HG02840 (cell line): Measurements from ENCODE around the gene PKD1.
"Not testable (repeated sequence)": the region's sequence is repeated elsewhere in the genome, so short reads cannot be mapped to it uniquely, and the experiment has no call there.

Experiments
- ATAC-seq: cut with Tn5 transposase; IDR thresholded peaks from one replicate; pipeline ENCODE4 v1.9.1; 2021; ENCODE audit warnings: mild to moderate bottlenecking, moderate library complexity, moderate number of reproducible peaks; ENCODE audit not compliant: unreplicated experiment, low FRiP score

The PKD1 gene

DNA sequence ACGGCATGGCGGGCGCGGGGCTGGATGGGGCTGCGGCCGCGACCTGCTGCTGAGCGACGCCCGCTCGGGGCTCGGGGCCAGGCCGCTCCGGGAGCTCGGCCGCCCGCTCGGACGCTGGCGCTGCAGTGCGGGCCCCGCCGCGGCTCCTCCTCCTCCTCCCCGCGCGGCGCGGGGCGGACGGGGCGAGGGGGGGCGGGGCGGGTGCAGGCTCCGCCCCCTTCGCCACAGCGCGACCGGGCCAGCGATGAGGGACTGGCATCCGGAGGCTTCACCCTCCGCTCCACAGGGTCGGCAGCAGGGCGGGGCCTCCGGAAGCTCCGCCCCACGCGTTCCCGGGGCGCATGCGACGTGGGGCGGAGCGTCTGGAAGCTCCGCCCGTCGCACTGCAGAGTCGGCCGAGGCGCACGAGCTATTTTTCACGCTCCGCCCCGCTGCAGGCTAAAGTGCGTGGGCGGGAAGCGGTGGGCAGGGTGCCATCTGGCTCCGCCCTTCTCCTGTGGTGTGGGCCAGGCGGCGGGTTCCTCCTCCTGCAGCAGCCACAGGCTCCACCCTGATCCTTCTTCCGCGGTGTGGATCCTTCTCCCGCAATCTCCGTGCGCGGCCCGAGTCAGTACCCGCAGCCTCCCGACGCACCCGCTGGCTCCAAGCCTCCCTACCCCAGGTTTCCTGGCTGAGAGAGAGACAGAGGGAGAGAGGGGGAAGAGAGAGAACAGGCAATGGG lies at the start of gene PKD1:
Gene PKD1 (minus strand): TSS at position 129 of the 721 bp plus-strand sequence. CDS start 209 bp downstream, outside the sequence.
- ATAC-seq = not testable (repeated sequence)

DNA sequence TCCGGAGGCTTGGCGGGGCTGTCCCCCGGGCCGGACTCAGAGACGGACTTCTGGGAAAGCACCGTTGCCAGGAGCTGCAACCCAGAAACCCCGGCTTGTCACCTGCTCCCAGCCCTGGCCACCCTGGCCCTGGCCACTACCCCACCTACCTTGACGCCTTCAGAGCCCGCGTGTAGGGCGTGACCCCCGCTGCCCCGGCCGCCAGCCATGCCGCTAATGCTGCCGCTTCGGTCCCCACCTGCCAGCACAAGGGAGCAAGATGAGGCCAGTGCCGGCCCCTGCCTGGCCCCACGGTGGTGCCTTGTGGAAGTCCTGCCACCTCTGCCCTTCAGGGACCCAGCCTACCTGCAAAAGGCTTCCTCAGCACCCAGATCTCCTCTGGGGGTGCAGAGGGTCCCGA lies 49.3 kb upstream of the PKD1 start:
- ATAC-seq = no peak

DNA sequence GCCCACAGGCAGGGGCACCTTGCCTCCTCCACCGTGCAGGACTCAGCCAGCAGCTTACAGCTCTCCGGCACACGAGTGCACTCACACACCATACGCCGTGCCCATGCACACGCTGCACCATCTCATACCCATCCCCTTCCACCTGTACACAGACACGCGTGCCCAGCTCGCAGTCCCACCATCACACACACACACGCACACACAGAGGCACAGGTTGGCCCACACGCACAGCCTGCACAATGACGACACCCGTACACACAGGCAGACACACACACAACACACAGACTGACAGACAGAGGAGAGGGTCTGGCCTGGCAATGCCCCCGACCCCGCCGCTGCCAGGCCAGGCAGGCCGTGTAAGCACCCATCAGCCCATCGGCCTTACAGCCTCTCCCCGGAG lies 48.6 kb upstream of the PKD1 start:
- no peak for ATAC-seq

- ATAC-seq = no peak
Measured at GRCh38 chr16:2183671-2184070, 48.0 kb upstream of the PKD1 start.

- no peak for ATAC-seq
Measured at GRCh38 chr16:2181952-2182351, 46.3 kb upstream of the PKD1 start.

DNA sequence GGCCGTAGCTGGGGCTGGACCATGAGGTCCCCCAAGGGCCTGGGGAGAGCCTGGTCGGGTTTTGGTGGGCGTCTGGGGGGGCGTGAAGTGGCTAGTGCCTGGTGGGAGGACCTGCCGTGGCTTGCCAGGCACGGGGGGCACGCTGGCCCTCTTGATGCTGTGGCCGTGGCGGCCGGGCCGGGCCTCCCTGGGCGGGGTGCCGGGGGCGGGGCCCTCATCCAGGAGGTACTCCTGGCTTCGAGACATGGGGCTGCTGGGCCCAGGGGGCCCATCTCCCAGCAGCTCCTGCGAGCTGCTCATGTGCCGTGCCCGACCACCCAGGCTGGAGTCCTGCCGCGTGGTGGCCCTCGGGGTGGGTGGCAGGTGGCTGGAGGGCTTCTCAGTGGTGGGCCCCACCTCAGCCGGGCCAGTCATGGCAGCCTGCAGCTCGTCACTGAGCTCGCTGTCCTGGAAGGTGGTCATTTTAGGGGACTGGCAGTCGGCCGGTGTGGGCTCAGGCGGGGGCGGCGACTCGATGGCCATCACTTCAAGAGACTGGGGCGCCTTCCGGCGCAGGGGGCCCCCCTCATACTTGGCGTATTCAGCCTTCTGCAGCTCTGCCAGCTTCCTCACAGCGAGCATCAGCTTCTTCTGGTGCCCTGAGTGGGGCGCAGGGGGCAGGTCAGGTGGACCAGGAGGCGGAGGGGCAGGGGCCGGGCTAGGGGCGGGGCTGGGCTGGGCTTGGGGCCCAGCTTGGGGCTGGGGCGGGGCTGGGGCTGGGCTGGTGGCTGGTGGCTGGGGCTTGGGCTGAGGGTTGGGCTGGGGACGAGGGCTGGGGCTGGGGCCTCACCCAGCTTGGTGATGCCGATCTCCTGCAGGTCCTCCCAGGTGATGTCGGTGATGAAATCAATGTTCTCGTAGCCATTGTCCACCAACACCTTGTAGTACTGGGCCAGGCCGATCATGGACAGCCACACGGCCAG lies 45.5 kb upstream of the PKD1 start:
- ATAC-seq = no peak

- no peak for ATAC-seq
Measured at GRCh38 chr16:2180461-2180860, 44.8 kb upstream of the PKD1 start.

GRCh38 chr16:2179576-2179975 lies 43.9 kb upstream of the PKD1 start:
- ATAC-seq = no peak

DNA sequence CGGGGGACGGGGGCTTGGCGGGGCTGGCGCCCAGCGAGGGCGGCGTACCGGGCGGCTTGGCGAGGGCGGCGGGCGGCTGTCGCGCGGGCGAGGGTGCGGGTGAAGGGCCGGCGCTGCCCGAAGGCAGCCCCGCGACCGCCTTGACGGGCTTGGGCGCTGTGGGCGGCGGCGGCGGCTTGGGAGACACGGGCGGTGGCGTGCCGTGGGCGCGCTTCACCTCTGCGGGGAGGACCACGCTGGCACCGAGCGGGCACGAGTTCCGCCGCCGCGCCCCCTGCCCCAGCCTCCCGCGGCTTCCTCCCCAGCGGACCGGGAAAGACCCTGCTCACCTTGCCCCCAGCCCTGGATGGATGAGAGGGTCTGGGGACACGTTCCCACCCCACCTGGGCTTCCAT lies 43.4 kb upstream of the PKD1 start:
- ATAC-seq = no peak

GRCh38 chr16:2178321-2179106 lies 42.8 kb upstream of the PKD1 start:
- no peak for ATAC-seq

GRCh38 chr16:2177561-2177960 lies 41.9 kb upstream of the PKD1 start:
- no peak for ATAC-seq

DNA sequence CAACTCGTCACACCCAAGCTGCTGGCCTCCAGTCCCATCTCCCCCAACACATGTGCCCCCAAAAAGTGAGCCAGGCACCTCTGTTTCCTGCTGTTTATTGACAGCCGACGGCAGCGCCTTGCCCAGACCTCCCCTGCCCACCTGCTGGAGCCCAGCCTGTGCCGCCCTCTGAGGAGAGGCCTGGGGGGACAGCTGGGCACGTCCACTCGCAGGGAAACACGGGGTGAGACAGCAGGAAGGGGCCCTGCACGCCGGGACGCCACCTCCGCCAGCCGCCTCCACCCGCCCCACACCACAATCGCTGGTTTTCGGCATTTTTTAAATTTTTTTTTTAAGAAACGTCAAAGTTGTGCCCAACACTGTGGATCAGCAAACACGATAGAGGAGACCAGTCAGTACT lies 41.4 kb upstream of the PKD1 start:
- ATAC-seq = no peak

DNA sequence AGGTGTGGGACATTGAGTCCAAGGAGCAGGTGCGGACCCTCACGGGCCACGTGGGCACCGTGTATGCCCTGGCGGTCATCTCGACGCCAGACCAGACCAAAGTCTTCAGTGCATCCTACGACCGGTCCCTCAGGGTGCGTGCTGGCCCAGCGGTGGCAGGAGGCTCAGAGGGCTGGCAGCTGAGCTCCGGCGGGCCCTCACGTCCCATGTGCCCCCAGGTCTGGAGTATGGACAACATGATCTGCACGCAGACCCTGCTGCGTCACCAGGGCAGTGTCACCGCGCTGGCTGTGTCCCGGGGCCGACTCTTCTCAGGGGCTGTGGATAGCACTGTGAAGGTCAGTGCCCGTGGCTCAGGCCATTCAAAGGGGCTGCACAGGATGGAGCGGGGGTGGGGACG lies 40.3 kb upstream of the PKD1 start:
- ATAC-seq = no peak

GRCh38 chr16:2175454-2175853 lies 39.8 kb upstream of the PKD1 start:
- ATAC-seq = no peak

GRCh38 chr16:2174396-2175131 lies 38.9 kb upstream of the PKD1 start:
- ATAC-seq = no peak

DNA sequence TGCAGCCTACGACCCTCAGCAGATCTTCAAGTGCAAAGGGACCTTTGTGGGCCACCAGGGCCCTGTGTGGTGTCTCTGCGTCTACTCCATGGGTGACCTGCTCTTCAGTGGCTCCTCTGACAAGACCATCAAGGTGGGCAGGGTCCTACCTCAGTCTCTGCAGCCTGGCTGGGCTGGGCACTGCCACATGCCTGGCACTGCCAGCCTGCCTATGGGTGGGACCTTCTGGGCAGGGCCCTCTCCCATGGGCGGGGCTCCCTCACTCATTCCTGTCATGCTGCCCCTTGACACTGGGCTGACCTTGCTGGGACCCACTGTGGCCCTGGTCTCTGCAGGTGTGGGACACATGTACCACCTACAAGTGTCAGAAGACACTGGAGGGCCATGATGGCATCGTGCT lies 38.2 kb upstream of the PKD1 start:
- no peak for ATAC-seq

- ATAC-seq = no peak
Measured at GRCh38 chr16:2173366-2173765, 37.7 kb upstream of the PKD1 start.

DNA sequence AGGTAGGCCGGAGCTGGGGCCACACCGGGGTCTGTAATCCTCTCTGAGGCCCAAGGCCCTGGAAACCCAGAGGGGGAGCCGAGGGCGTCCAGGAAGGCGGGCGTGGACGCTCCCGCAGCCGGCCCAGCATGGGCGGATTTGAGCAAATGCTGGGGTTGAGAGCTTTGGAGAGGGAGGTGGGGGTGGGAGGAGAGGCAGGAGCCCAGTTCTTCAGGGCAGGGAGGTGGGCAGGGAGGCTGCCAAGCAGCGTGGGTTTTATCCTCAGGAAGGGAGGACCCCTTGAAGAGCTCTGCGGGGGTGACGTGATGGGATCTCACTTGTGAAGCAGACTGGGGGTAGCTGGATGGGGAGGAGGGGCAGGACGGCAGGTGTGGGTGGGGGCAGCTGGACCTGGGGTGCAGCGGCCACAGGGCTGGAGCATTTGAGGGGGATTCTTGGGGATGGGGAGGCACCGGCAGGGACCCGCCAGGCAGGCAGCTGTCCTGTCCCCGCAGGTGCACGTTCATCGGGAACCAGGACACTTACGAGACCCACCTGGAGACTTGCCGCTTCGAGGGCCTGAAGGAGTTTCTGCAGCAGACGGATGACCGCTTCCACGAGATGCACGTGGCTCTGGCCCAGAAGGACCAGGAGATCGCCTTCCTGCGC lies 37.1 kb upstream of the PKD1 start:
- ATAC-seq = no peak

DNA sequence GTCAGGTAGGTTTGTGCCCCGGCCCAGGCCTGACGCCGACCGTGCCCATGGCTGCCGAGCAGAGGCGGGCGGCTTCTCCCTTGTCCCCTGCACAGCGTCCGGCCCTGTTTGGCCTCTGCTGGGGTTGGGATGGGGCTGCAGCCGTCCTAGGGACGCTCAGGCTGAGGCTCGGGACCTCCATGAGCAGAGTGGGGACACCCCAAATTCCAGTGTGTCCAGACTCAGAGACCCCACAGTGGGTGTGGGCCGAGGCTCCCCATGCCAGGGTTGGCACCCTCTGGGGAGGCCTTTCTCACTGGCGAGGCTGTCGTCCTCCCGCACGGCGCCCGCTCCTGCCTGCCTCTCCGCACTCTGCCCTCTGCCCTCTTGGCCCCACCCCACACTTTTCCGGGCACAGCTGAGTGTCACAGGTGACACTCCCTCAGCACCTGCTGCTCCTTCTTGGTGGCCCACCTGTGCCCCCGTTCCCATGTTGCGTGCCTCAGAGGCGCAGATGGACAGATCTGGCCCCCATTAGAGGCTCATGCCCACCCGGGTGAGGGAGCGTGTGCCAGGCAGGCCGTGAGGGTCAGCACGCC lies 36.0 kb upstream of the PKD1 start:
- no peak for ATAC-seq
